ENCODE results near the gene C19orf44. TPM values are rescaled to one million over a fixed set of nuclear protein-coding genes. Genes with fewer than 3 reads are reported as not detected.
"Not testable (repeated sequence)": the region's sequence is repeated elsewhere in the genome, so short reads cannot be mapped to it uniquely, and the experiment has no call there.

C19orf44 gene
- total and polyA plus RNA-seq, 2 experiments from 2014 or later: 2.4 to 5.1 TPM

- Histone ChIP-seq H3K9me2 (ENCODE audit: insufficient read depth) (no peaks in the 10 kb centered on the region), H3K4me3 (peak overlapping the region; percentile 97), H4K20me1 (ENCODE audit: insufficient read depth) (0 out of 2 replicates have a peak, but pooled peaks cover 4% of the 10 kb centered on the region), H3K79me2 (ENCODE audit: insufficient read depth) (peaks cover 77% of the 10 kb centered on the region), H2AFZ (peak overlapping the region; percentile 89), H3K4me2 (ENCODE audit: unreplicated experiment) (peak overlapping the region; percentile 98), H3K36me3 (ENCODE audit: low read depth) (no peaks in the 10 kb centered on the region; the same call in 1 of the 2 replicates), H3K4me1 (ENCODE audit: insufficient read depth) (peaks cover 16% of the 10 kb centered on the region), H3K27me3 (replicated peaks; ENCODE audit: insufficient read depth) (no peaks in the 10 kb centered on the region), H3K9ac (peak overlapping the region; percentile 95), H3K27ac (peak overlapping the region; percentile 71), H3K9me3 (ENCODE audit: low read depth) (no peaks in the 10 kb centered on the region), H3F3A (ENCODE audit: insufficient read depth) (peaks cover 7% of the 10 kb centered on the region)
- TF ChIP-seq EZH2phosphoT487 (IDR thresholded peaks at IDR 0.05; ENCODE audit: insufficient read depth, low read depth) (no peak), EZH2 (IDR thresholded peaks at IDR 0.05; ENCODE audit: insufficient read depth, poor library complexity, severe bottlenecking) (no peak)
- 1% methylated on average over 15 of the region's 15 CpGs for WGBS, 2 experiments (ENCODE audit: low coverage in 1 of 2, low lambda C conversion rate in 2 of 2, missing lambda C conversion rate in 2 of 2)
- peak; percentile 54 for DNase-seq
- in situ Hi-C loops (cut with MboI): no loop called here
Measured at GRCh38 chr19:16542910-16543472, 46.8 kb downstream of the C19orf44 start.

GRCh38 chr19:16543734-16544133 is 47.5 kb downstream of the C19orf44 start:
- H3F3A ChIP-seq (ENCODE audit: insufficient read depth); H3K27me3 ChIP-seq (replicated peaks; ENCODE audit: insufficient read depth); H3K9me3 ChIP-seq (ENCODE audit: low read depth); H2AFZ ChIP-seq; H3K36me3 ChIP-seq (ENCODE audit: low read depth); H4K20me1 ChIP-seq (ENCODE audit: insufficient read depth); H3K27ac ChIP-seq; DNase-seq; in situ Hi-C loops (cut with MboI); H3K9me2 ChIP-seq (ENCODE audit: insufficient read depth): not testable (repeated sequence)
- peak overlapping the region; percentile 97 for H3K4me3 ChIP-seq
- 64 to 74% methylated on average over 5 to 6 of the region's 6 CpGs for WGBS, 2 experiments (ENCODE audit: low coverage in 1 of 2, low lambda C conversion rate in 2 of 2, missing lambda C conversion rate in 2 of 2)
- H3K4me2 ChIP-seq (ENCODE audit: unreplicated experiment): peak overlapping the region; percentile 98
- peaks cover 72% of the 10 kb centered on the region for H3K79me2 ChIP-seq (ENCODE audit: insufficient read depth)
- H3K4me1 ChIP-seq (ENCODE audit: insufficient read depth): peaks cover 16% of the 10 kb centered on the region
- H3K9ac ChIP-seq: peak overlapping the region; percentile 95

GRCh38 chr19:16544473-16545231 is 48.5 kb downstream of the C19orf44 start:
- WGBS, 2 experiments (ENCODE audit: low coverage in 1 of 2, low lambda C conversion rate in 2 of 2, missing lambda C conversion rate in 2 of 2): 87 to 90% methylated on average over 11 of the region's 11 CpGs
- Histone ChIP-seq H3K4me1 (ENCODE audit: insufficient read depth) (peaks cover 16% of the 10 kb centered on the region), H3K9ac (no peak overlapping the region), H3F3A (ENCODE audit: insufficient read depth) (peaks cover 10% of the 10 kb centered on the region), H2AFZ (no peak overlapping the region), H3K9me2 (ENCODE audit: insufficient read depth) (no peaks in the 10 kb centered on the region), H3K4me2 (ENCODE audit: unreplicated experiment) (no peak overlapping the region), H4K20me1 (ENCODE audit: insufficient read depth) (0 out of 2 replicates have a peak, but pooled peaks cover 4% of the 10 kb centered on the region), H3K9me3 (ENCODE audit: low read depth) (no peaks in the 10 kb centered on the region), H3K27me3 (replicated peaks; ENCODE audit: insufficient read depth) (no peaks in the 10 kb centered on the region), H3K4me3 (no peak overlapping the region), H3K36me3 (ENCODE audit: low read depth) (no peaks in the 10 kb centered on the region; the same call in 1 of the 2 replicates), H3K27ac (no peak overlapping the region), H3K79me2 (ENCODE audit: insufficient read depth) (peaks cover 72% of the 10 kb centered on the region)
- in situ Hi-C loops (cut with MboI): no loop called here
- DNase-seq: no peak
- no peak for TF ChIP-seq EZH2 (IDR thresholded peaks at IDR 0.05; ENCODE audit: insufficient read depth, poor library complexity, severe bottlenecking)
- no peak for TF ChIP-seq EZH2phosphoT487 (IDR thresholded peaks at IDR 0.05; ENCODE audit: insufficient read depth, low read depth)

GRCh38 chr19:16548956-16549355 is 52.8 kb downstream of the C19orf44 start:
- no peak for TF ChIP-seq EZH2phosphoT487 (IDR thresholded peaks at IDR 0.05; ENCODE audit: insufficient read depth, low read depth)
- TF ChIP-seq EZH2 (IDR thresholded peaks at IDR 0.05; ENCODE audit: insufficient read depth, poor library complexity, severe bottlenecking): no peak
- in situ Hi-C loops (cut with MboI): no loop called here
- no peak for DNase-seq

GRCh38 chr19:16551902-16552301 is 55.7 kb downstream of the C19orf44 start:
- H4K20me1 ChIP-seq (ENCODE audit: insufficient read depth); in situ Hi-C loops (cut with MboI); H3K4me1 ChIP-seq (ENCODE audit: insufficient read depth); H3K27ac ChIP-seq; H3K9ac ChIP-seq; H2AFZ ChIP-seq; DNase-seq; H3K9me2 ChIP-seq (ENCODE audit: insufficient read depth); H3K27me3 ChIP-seq (replicated peaks; ENCODE audit: insufficient read depth); H3K4me3 ChIP-seq; H3K9me3 ChIP-seq (ENCODE audit: low read depth); H3K4me2 ChIP-seq (ENCODE audit: unreplicated experiment): not testable (repeated sequence)
- peaks cover 21% of the 10 kb centered on the region for H3K36me3 ChIP-seq (ENCODE audit: low read depth)
- H3K79me2 ChIP-seq (ENCODE audit: insufficient read depth): peaks cover 37% of the 10 kb centered on the region
- WGBS, 2 experiments (ENCODE audit: low coverage in 1 of 2, low lambda C conversion rate in 2 of 2, missing lambda C conversion rate in 2 of 2): 95% methylated on average over 6 of the region's 6 CpGs
- H3F3A ChIP-seq (ENCODE audit: insufficient read depth): peaks cover 16% of the 10 kb centered on the region

More at GRCh38 chr19:16548956-16549355, 52.8 kb downstream of the C19orf44 start:
- H3K4me2 ChIP-seq (ENCODE audit: unreplicated experiment): no peak overlapping the region
- no peaks in the 10 kb centered on the region for H3K9me2 ChIP-seq (ENCODE audit: insufficient read depth)
- WGBS, 2 experiments (ENCODE audit: low coverage in 1 of 2, low lambda C conversion rate in 2 of 2, missing lambda C conversion rate in 2 of 2): 94 to 97% methylated on average over 4 of the region's 4 CpGs
- H4K20me1 ChIP-seq (ENCODE audit: insufficient read depth): no peaks in the 10 kb centered on the region
- no peaks in the 10 kb centered on the region for H3K9me3 ChIP-seq (ENCODE audit: low read depth)
- H3K4me3 ChIP-seq: no peak overlapping the region
- H3K27me3 ChIP-seq (replicated peaks; ENCODE audit: insufficient read depth): no peaks in the 10 kb centered on the region
- no peak overlapping the region for H3K27ac ChIP-seq
- no peak overlapping the region for H3K9ac ChIP-seq
- peaks cover 16% of the 10 kb centered on the region for H3F3A ChIP-seq (ENCODE audit: insufficient read depth)
- H3K36me3 ChIP-seq (ENCODE audit: low read depth): peaks cover 12% of the 10 kb centered on the region
- H2AFZ ChIP-seq: no peak overlapping the region
- H3K4me1 ChIP-seq (ENCODE audit: insufficient read depth): peaks cover under 1% of the 10 kb centered on the region
- peaks cover 47% of the 10 kb centered on the region for H3K79me2 ChIP-seq (ENCODE audit: insufficient read depth)

Data from GM23248 (cell line).